Measurements from ENCODE around the gene CCND3.

The CCND3 gene

GRCh38 chr6:41941280-41942066 is at the start of gene CCND3:
TSS of gene CCND3 (minus strand) at chr6:41941808. CDS start at chr6:41941649, 159 bp downstream.
- peak; percentile 95 for DNase-seq

- no peak for DNase-seq
Measured at GRCh38 chr6:41986339-41986738, 44.7 kb upstream of the CCND3 start.

GRCh38 chr6:41984623-41985022 is 43.0 kb upstream of the CCND3 start:
- no peak for DNase-seq

- peak; percentile 89 for DNase-seq
Measured at GRCh38 chr6:41976794-41977484, 35.3 kb upstream of the CCND3 start.

GRCh38 chr6:41975276-41975675 is 33.7 kb upstream of the CCND3 start:
- no peak for DNase-seq

- no peak for DNase-seq
Measured at GRCh38 chr6:41974281-41974825, 32.7 kb upstream of the CCND3 start.

- DNase-seq, result no peak
Measured at GRCh38 chr6:41972826-41973225, 31.2 kb upstream of the CCND3 start.

- peak; percentile 40 for DNase-seq
Measured at GRCh38 chr6:41970436-41970846, 28.8 kb upstream of the CCND3 start.

- DNase-seq, result no peak
Measured at GRCh38 chr6:41967312-41968287, 26.0 kb upstream of the CCND3 start.

GRCh38 chr6:41966961-41967311 is 25.3 kb upstream of the CCND3 start:
- DNase-seq, result peak; percentile 77

- DNase-seq, result no peak
Measured at GRCh38 chr6:41966214-41966920, 24.8 kb upstream of the CCND3 start.

- no peak for DNase-seq
Measured at GRCh38 chr6:41965429-41966213, 24.0 kb upstream of the CCND3 start.

- no peak for DNase-seq
Measured at GRCh38 chr6:41964201-41964887, 22.7 kb upstream of the CCND3 start.

GRCh38 chr6:41963371-41963770 is 21.8 kb upstream of the CCND3 start:
- no peak for DNase-seq

- no peak for DNase-seq
Measured at GRCh38 chr6:41960028-41960427, 18.4 kb upstream of the CCND3 start.

GRCh38 chr6:41958022-41958856 is 16.6 kb upstream of the CCND3 start:
- DNase-seq, result no peak

- DNase-seq, result no peak
Measured at GRCh38 chr6:41957117-41957516, 15.5 kb upstream of the CCND3 start.

GRCh38 chr6:41955412-41955811 is 13.8 kb upstream of the CCND3 start:
- DNase-seq, result no peak

- no peak for DNase-seq
Measured at GRCh38 chr6:41954668-41955067, 13.1 kb upstream of the CCND3 start.

Data from EL (cell line).